Fibroblast of pulmonary artery (primary cell): Measurements from ENCODE around the gene DIRAS3.
"Not testable (repeated sequence)": the region's sequence is repeated elsewhere in the genome, so short reads cannot be mapped to it uniquely, and the experiment has no call there.

Source experiments
- DNase-seq: peaks from one replicate; pipeline ENCODE4 v3.0.0-alpha.2; 2010; ENCODE audit warnings: low read depth
- H3K4me3 ChIP-seq: replicated peaks from 2 replicates; pipeline ENCODE4 v1.5.1; 2011; ENCODE audit warnings: low read depth, mild to moderate bottlenecking, control low read depth, low read length, moderate library complexity
- TF ChIP-seq, protein P1 (sequence below): IDR thresholded peaks from 2 replicates; pipeline ENCODE4 v1.5.1; 2011; ENCODE audit warnings: mild to moderate bottlenecking, control low read depth, low read length, inconsistent platforms; ENCODE audit errors: missing control alignments

Gene DIRAS3

GRCh38 chr1:68011657-68012375, 38.6 kb downstream of the DIRAS3 start:
- TF ChIP-seq, protein P1, sequence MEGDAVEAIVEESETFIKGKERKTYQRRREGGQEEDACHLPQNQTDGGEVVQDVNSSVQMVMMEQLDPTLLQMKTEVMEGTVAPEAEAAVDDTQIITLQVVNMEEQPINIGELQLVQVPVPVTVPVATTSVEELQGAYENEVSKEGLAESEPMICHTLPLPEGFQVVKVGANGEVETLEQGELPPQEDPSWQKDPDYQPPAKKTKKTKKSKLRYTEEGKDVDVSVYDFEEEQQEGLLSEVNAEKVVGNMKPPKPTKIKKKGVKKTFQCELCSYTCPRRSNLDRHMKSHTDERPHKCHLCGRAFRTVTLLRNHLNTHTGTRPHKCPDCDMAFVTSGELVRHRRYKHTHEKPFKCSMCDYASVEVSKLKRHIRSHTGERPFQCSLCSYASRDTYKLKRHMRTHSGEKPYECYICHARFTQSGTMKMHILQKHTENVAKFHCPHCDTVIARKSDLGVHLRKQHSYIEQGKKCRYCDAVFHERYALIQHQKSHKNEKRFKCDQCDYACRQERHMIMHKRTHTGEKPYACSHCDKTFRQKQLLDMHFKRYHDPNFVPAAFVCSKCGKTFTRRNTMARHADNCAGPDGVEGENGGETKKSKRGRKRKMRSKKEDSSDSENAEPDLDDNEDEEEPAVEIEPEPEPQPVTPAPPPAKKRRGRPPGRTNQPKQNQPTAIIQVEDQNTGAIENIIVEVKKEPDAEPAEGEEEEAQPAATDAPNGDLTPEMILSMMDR: no peak
- H3K4me3 ChIP-seq: no peak overlapping the region
- peak; percentile 16 for DNase-seq

DNA sequence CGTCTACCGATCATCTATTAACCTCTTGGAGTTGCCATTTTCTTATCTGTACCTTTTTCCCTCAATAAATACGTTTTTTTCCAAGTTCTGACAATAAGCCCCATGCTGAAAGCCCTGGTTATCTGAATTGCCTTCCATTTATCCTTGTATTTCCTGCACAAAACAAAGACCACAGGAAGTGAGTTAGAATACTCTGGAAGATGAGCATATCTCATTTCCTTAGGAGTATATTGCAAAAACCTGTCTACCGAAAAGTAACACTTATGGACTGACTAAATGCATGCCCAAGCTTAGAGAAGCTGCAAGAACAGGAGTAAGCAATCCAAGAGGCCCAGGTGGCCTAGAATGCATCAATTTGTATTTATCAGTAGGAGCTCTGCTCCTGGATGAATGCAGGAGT, 39.9 kb downstream of the DIRAS3 start:
- peak; percentile 47 for DNase-seq
- TF ChIP-seq, protein P1: no peak

DNA sequence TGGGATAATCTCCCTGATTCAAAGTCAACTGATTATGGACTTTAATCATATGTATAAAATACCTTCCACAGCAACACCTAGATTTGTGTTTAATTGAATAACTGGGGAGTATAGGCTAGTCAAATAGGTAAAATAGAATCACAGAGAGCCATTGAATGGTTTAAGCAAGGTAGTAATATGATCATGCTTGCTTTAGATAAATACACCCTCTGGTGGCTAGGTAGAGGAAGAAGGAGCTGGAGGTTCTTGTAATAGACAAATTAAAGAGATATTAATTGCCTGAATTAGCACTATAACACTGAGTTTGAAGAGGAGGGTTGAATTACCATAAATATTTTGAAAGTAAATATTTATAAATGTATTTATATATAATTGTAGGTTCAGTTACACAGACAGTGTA, 40.3 kb downstream of the DIRAS3 start:
- TF ChIP-seq, protein P1: peak; percentile 54
- no peak overlapping the region for H3K4me3 ChIP-seq
- DNase-seq: peak; percentile 50

More for the DNA sequence above, 39.9 kb downstream of the DIRAS3 start:
- H3K4me3 ChIP-seq: no peak overlapping the region

DNA sequence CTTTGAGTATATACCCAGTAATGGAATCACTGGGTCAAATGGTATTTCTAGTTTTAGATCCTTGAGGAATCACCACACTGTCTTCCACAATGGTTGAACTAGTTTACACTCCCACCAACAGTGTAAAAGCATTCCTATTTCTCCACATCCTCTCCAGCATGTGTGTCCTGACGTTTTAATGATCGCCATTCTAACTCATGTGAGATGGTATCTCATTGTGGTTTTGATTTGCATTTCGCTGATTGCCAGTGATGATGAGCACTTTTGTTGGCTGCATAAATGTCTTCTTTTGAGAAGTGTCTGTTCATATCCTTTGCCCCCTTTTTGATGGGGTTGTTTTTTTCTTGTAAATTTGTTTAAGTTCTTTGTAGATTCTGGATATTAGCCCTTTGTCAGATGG, 46.8 kb downstream of the DIRAS3 start:
- not testable (repeated sequence) for H3K4me3 ChIP-seq, DNase-seq

GRCh38 chr1:68000191-68000590, 50.2 kb downstream of the DIRAS3 start:
- H3K4me3 ChIP-seq: no peak overlapping the region
- TF ChIP-seq, protein P1: no peak
- DNase-seq: no peak

GRCh38 chr1:67997746-67998145, 52.7 kb downstream of the DIRAS3 start:
- DNase-seq: no peak
- TF ChIP-seq, protein P1: no peak
- no peak overlapping the region for H3K4me3 ChIP-seq
